ENCODE measurements around the gene STK26.

DNA sequence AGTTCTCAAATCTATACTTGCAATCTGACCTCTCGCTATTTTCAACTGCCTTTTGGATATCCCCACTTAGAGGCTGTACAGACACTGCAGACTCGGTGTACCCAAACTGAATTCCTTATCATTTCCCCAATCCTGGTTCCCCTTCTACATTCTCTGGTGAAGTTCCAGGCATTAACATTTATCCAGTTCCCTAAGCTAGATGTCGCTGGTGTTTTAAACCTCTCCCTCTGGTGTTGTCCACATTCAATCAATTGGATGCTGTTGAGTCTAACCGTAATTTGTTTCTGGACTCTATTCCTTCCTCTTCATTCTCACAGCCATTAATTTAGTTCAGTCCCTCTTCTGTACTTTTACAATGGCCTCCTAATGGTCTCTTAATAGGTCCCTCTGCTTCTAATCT is 7.2 kb upstream of the STK26 start:
- TF ChIP-seq CTCF (IDR thresholded peaks at IDR 0.05; ENCODE audit: low read length): no peak
- no peak for TF ChIP-seq EZH2 (IDR thresholded peaks at IDR 0.05; ENCODE audit: borderline replicate concordance, low read length)
